ENCODE results near the gene CIDEA.
"Not testable (repeated sequence)": the region's sequence is repeated elsewhere in the genome, so short reads cannot be mapped to it uniquely, and the experiment has no call there.

DNA sequence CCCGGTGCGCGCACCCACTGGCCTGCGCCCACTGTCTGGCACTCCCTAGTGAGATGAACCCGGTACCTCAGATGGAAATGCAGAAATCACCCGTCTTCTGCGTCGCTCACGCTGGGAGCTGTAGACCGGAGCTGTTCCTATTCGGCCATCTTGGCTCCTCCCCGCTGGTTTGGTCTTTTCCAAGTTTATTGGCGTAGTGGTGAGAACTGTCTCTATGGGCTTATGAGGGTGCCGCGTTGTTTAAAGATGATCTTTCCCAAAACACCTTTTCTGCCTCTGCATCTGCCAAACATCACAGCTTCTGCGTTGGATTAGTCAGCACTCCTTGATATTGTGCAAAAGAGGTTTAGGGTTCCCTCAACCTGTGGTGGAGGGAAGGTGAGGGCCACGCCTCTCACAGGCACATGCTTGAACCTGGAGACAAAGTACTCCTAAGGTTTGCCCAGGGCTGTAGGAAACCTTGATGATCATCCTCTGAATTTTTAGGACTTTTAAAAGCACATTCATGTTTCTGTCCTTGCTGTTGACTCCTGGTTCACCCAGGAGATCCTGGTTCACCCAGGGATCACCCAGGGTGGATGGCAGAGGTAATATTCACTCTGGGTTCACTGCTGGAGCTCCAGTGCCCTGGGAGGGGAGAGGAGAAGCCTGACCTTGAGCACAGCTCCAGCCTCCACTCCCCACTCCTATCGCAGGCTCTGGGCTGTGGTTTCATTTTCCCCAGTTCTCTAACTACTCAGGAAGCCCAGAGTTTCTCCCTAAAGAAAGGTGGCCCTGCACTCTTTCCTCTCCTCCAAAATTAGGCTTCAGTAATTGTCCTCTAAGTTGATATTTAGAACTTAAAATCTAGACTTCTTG lies 45.6 kb upstream of the CIDEA start:
- TF ChIP-seq, protein P1, sequence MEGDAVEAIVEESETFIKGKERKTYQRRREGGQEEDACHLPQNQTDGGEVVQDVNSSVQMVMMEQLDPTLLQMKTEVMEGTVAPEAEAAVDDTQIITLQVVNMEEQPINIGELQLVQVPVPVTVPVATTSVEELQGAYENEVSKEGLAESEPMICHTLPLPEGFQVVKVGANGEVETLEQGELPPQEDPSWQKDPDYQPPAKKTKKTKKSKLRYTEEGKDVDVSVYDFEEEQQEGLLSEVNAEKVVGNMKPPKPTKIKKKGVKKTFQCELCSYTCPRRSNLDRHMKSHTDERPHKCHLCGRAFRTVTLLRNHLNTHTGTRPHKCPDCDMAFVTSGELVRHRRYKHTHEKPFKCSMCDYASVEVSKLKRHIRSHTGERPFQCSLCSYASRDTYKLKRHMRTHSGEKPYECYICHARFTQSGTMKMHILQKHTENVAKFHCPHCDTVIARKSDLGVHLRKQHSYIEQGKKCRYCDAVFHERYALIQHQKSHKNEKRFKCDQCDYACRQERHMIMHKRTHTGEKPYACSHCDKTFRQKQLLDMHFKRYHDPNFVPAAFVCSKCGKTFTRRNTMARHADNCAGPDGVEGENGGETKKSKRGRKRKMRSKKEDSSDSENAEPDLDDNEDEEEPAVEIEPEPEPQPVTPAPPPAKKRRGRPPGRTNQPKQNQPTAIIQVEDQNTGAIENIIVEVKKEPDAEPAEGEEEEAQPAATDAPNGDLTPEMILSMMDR (IDR thresholded peaks at IDR 0.05): not testable (repeated sequence)
- TF ChIP-seq POLR2A (IDR thresholded peaks at IDR 0.05): not testable (repeated sequence)

All from heart left ventricle (tissue), 13 donors.